ENCODE data around the gene RGP1. TPM values are rescaled to one million over a fixed set of nuclear protein-coding genes. Genes with fewer than 3 reads are reported as not detected.

RGP1 gene
- total and polyA plus RNA-seq, 3 donors from 2014 or later: 21.1 to 23.9 (median 21.4) TPM

- H3K4me3 ChIP-seq: peak within 1 kb of the TSS; percentile 55 to 63
- H3K9me3 ChIP-seq: no peaks in the 10 kb centered on the region
- DNase-seq: peak; percentile 38
- H3K36me3 ChIP-seq (ENCODE audit: low read depth, missing control alignments): no peaks in the 10 kb centered on the region
- no peak for TF ChIP-seq CTCF (IDR thresholded peaks at IDR 0.05)
- TF ChIP-seq POLR2A (IDR thresholded peaks at IDR 0.05): no peak
- intact Hi-C loops (cut with DNase I; ENCODE audit: low total_unique reads): no loop called here
- peak within 1 kb of the TSS; percentile 59 to 80 for H3K27ac ChIP-seq
- no peaks in the 10 kb centered on the region for H3K27me3 ChIP-seq
- WGBS, 2 donors: 3 to 5% methylated on average over 7 to 59 of the region's 64 CpGs
- peaks cover 26% of the 10 kb centered on the region for H3K4me1 ChIP-seq
These were observed 42.3 kb downstream of the RGP1 start, which contains the start of gene NPR2 for GRCh38 chr9:35791297-35791921. Gene NPR2, plus strand, starts transcription at chr9:35791591. Its CDS starts 818 bp downstream, at chr9:35792409.

GRCh38 chr9:35792024-35792813 lies 43.1 kb downstream of the RGP1 start:
- H3K9me3 ChIP-seq: no peaks in the 10 kb centered on the region
- 47 to 56% methylated on average over 20 to 29 of the region's 34 CpGs for WGBS, 2 donors
- no peaks in the 10 kb centered on the region for H3K36me3 ChIP-seq (ENCODE audit: low read depth, missing control alignments)
- intact Hi-C loops (cut with DNase I; ENCODE audit: low total_unique reads): no loop called here
- peaks cover 26% of the 10 kb centered on the region for H3K4me1 ChIP-seq
- H3K27ac ChIP-seq: peak overlapping the region in 1 of 2 donors; percentile 80
- no peak for DNase-seq
- H3K27me3 ChIP-seq: no peaks in the 10 kb centered on the region
- TF ChIP-seq POLR2A (IDR thresholded peaks at IDR 0.05): no peak
- TF ChIP-seq CTCF (IDR thresholded peaks at IDR 0.05): no peak
- peak overlapping the region; percentile 55 to 63 for H3K4me3 ChIP-seq

GRCh38 chr9:35792826-35793225 lies 43.7 kb downstream of the RGP1 start:
- intact Hi-C loops (cut with DNase I; ENCODE audit: low total_unique reads): no loop called here
- no peak for TF ChIP-seq CTCF (IDR thresholded peaks at IDR 0.05)
- H3K27me3 ChIP-seq: no peaks in the 10 kb centered on the region
- no peak for DNase-seq
- peaks cover 26% of the 10 kb centered on the region for H3K4me1 ChIP-seq
- no peak overlapping the region for H3K4me3 ChIP-seq
- H3K27ac ChIP-seq: no peak overlapping the region
- 49 to 75% methylated on average over 11 to 14 of the region's 14 CpGs for WGBS, 2 donors
- no peaks in the 10 kb centered on the region for H3K36me3 ChIP-seq (ENCODE audit: low read depth, missing control alignments)
- no peaks in the 10 kb centered on the region for H3K9me3 ChIP-seq

- no peak overlapping the region for H3K27ac ChIP-seq
- intact Hi-C loops (cut with DNase I; ENCODE audit: low total_unique reads): no loop called here
- no peak overlapping the region for H3K4me3 ChIP-seq
- no peaks in the 10 kb centered on the region for H3K36me3 ChIP-seq (ENCODE audit: low read depth, missing control alignments)
- H3K27me3 ChIP-seq: no peaks in the 10 kb centered on the region
- TF ChIP-seq CTCF (IDR thresholded peaks at IDR 0.05) (no peak), POLR2A (IDR thresholded peaks at IDR 0.05) (no peak)
- WGBS, 2 donors: 54% methylated on average over 2 of the region's 2 CpGs
- no peaks in the 10 kb centered on the region for H3K9me3 ChIP-seq
- H3K4me1 ChIP-seq: peaks cover 26% of the 10 kb centered on the region
- no peak for DNase-seq
These were observed 44.4 kb downstream of the RGP1 start for GRCh38 chr9:35793461-35793860.

All from testis (tissue), 3 donors.